ENCODE results near the gene CD52. TPM values are rescaled to one million over a fixed set of nuclear protein-coding genes. Genes with fewer than 3 reads are reported as not detected.

CD52 gene
- total RNA-seq, 2 experiments from 2014 or later = 582 to 608 TPM

DNA sequence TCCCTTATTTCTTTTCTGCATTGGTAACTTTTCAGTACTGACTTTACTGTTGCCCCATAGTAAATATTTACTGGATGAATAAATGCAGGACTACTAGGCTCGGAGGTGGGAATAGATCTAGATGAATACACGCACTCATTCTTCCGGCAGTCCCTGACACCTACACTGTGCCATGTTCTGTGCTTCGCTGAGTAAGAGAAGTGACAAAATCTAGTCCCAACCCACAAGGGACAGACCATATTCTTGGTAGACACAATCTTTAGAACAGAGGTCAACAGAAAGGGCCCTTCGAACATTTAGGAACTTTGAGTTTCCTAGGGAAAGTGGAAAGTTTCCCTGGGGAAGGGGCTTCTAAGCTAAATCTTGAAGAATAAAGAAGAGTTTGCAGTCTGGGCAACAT, 3.3 kb upstream of the CD52 start:
- ATAC-seq (ENCODE audit: poor library complexity) (no peak), DNase-seq (no peak)
- peaks cover 8% of the 10 kb centered on the region for H3K36me3 ChIP-seq (ENCODE audit: insufficient read depth, low read length)
- no peaks in the 10 kb centered on the region for H3K27me3 ChIP-seq (ENCODE audit: control insufficient read depth in 1 of 2, insufficient read depth in 2 of 2, low read length in 2 of 2)
- ChIA-PET CTCF (interaction anchor here (1.6 to 12.0 kb wide), 4 partner anchors 27 to 81 kb away, joined by 5 to 223 read pairs (median 83); partner anchors contain the start of genes CEP85 and SH3BGRL3), POLR2A (interaction anchor here (0.6 to 17.6 kb wide), 7 partner anchors 8 to 157 kb away, joined by 3 to 977 read pairs (median 4); partner anchors contain the start of genes DHDDS, HMGN2, SH3BGRL3 and UBXN11)
- Mint-ChIP-seq H3K27me3 (no peaks in the 10 kb centered on the region), H3K4me1 (ENCODE audit: low read depth) (peaks cover 63% of the 10 kb centered on the region), H3K4me3 (peak overlapping the region; percentile 75), H3K27ac (peak overlapping the region; percentile 86), H3K9me3 (no peaks in the 10 kb centered on the region), H3K36me3 (ENCODE audit: low read depth) (peaks cover 21% of the 10 kb centered on the region)
- H3K27ac ChIP-seq (ENCODE audit: low read depth in 1 of 2, low read length in 2 of 2) = no peak overlapping the region
- H3K4me3 ChIP-seq (ENCODE audit: low read length) = no peak overlapping the region
- intact Hi-C loops (cut with DNase I, micrococcal nuclease) = no loop called here
- TF ChIP-seq, protein P1, sequence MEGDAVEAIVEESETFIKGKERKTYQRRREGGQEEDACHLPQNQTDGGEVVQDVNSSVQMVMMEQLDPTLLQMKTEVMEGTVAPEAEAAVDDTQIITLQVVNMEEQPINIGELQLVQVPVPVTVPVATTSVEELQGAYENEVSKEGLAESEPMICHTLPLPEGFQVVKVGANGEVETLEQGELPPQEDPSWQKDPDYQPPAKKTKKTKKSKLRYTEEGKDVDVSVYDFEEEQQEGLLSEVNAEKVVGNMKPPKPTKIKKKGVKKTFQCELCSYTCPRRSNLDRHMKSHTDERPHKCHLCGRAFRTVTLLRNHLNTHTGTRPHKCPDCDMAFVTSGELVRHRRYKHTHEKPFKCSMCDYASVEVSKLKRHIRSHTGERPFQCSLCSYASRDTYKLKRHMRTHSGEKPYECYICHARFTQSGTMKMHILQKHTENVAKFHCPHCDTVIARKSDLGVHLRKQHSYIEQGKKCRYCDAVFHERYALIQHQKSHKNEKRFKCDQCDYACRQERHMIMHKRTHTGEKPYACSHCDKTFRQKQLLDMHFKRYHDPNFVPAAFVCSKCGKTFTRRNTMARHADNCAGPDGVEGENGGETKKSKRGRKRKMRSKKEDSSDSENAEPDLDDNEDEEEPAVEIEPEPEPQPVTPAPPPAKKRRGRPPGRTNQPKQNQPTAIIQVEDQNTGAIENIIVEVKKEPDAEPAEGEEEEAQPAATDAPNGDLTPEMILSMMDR (IDR thresholded peaks at IDR 0.05) = no peak
- peaks cover 47% of the 10 kb centered on the region for H3K4me1 ChIP-seq (ENCODE audit: insufficient read depth, low read length)
- no peaks in the 10 kb centered on the region for H3K9me3 ChIP-seq (ENCODE audit: control insufficient read depth in 1 of 2, insufficient read depth in 1 of 2, low read length in 2 of 2)

DNA sequence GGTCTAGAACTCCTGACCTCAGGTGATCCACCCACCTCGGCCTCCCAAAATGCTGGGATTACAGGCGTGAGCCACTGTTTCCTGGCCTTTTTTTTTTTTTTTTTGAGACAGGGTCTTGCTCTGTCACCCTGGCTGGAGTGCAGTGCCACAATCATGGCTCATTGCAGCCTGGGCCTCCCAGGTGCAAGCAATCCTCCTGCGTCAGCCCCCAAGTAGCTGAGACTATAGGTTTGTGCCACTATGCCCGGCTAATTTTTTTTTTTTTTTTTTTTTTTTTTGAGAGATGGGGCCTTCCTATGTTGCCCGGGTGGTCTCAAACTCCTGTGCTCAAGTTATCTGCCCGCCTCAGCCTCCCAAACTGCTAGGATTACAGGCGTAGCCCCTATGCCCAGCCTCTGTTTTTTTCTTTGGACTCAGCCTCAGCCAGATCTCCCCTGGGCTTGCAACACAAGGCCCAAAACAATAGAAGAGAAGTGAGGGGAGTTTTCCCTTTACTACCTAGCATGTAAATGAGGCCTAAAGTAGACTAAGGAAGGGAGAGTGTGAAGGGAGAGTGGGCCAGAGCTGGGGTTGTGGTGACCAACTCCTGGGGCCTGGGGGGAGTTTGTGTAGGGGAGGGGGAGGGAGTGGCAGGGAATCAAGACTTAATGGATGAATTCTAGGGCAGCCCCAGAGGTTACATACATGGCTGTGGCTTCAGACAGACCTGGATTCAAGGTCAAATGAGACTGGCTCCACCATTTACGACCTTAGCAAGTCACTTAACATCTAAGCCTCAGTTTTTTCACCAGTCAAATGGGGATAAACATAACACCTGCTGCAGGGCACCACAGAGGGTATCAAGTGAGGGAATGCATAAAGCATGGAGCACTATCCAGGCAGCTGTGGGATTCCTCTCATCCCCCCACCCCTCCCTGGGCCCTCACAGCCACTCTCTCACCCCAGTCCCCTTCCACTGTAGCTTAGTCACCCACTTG, 1.6 kb upstream of the CD52 start:
- peaks cover 77% of the 10 kb centered on the region for H3K4me1 Mint-ChIP-seq (ENCODE audit: low read depth)
- no peak overlapping the region for H3K4me3 ChIP-seq (ENCODE audit: low read length)

DNA sequence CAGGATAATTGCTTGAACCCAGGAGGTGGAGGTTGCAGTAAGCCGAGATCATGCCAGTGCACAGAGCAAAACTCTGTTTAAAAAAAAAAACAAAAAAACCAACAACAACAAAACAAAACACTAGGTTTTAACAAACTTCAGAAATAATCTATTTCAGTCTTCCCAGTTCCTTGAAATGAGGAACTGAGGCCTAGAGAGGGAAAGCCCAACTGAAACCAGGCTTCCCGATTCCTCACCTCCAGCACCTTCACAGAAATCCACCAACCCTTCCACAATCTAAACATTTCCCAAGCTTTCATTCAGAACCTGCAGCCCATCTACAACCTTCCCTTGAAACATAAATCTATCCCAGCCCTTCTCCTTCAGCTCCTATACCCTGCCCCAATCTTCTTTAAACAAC, 612 bp upstream of the CD52 start:
- no peak for ATAC-seq (ENCODE audit: poor library complexity)
- H3K4me1 Mint-ChIP-seq (ENCODE audit: low read depth) = peaks cover 79% of the 10 kb centered on the region
- CTCF ChIA-PET = interaction anchor here (1.6 to 12.0 kb wide), 5 partner anchors 10 to 82 kb away, joined by 5 to 223 read pairs (median 45); partner anchors contain the start of genes CEP85, SH3BGRL3 and UBXN11

More for the DNA sequence above, 1.6 kb upstream of the CD52 start:
- ATAC-seq (ENCODE audit: poor library complexity) (no peak), DNase-seq (no peak)
- CTCF ChIA-PET = interaction anchor here (0.8 to 12.0 kb wide), 8 partner anchors 9 to 147 kb away, joined by 3 to 223 read pairs (median 6); partner anchors contain the start of genes CEP85, SH3BGRL3 and ZNF593
- Mint-ChIP-seq H3K27me3 (no peaks in the 10 kb centered on the region), H3K4me3 (peak overlapping the region; percentile 74), H3K9me3 (no peaks in the 10 kb centered on the region), H3K27ac (peak overlapping the region; percentile 86), H3K36me3 (ENCODE audit: low read depth) (peaks cover 34% of the 10 kb centered on the region)
- Histone ChIP-seq H3K36me3 (ENCODE audit: insufficient read depth, low read length) (peaks cover 20% of the 10 kb centered on the region), H3K4me1 (ENCODE audit: insufficient read depth, low read length) (peaks cover 55% of the 10 kb centered on the region), H3K27ac (ENCODE audit: low read depth in 1 of 2, low read length in 2 of 2) (peak overlapping the region; percentile 36 to 62), H3K9me3 (ENCODE audit: control insufficient read depth in 1 of 2, insufficient read depth in 1 of 2, low read length in 2 of 2) (no peaks in the 10 kb centered on the region), H3K27me3 (ENCODE audit: control insufficient read depth in 1 of 2, insufficient read depth in 2 of 2, low read length in 2 of 2) (no peaks in the 10 kb centered on the region)
- TF ChIP-seq, protein P1 (IDR thresholded peaks at IDR 0.05) = no peak
- POLR2A ChIA-PET = interaction anchor here (1.3 to 17.6 kb wide), 5 partner anchors 8 to 63 kb away, joined by 5 to 977 read pairs (median 55); partner anchors contain the start of genes SH3BGRL3 and UBXN11
- intact Hi-C loops (cut with DNase I, micrococcal nuclease) = loop anchor here in 1 of 2 experiments (1.0 kb wide), 1 partner anchor 9 kb away; no protein-coding TSS in a partner anchor

More for the DNA sequence above, 612 bp upstream of the CD52 start:
- Histone ChIP-seq H3K9me3 (ENCODE audit: control insufficient read depth in 1 of 2, insufficient read depth in 1 of 2, low read length in 2 of 2) (no peaks in the 10 kb centered on the region), H3K4me3 (ENCODE audit: low read length) (peak overlapping the region; percentile 99), H3K4me1 (ENCODE audit: insufficient read depth, low read length) (peaks cover 65% of the 10 kb centered on the region), H3K27me3 (ENCODE audit: control insufficient read depth in 1 of 2, insufficient read depth in 2 of 2, low read length in 2 of 2) (no peaks in the 10 kb centered on the region), H3K27ac (ENCODE audit: low read depth in 1 of 2, low read length in 2 of 2) (peak overlapping the region in 1 of 2 donors; percentile 82), H3K36me3 (ENCODE audit: insufficient read depth, low read length) (peaks cover 30% of the 10 kb centered on the region)
- Mint-ChIP-seq H3K9me3 (no peaks in the 10 kb centered on the region), H3K4me3 (peak overlapping the region; percentile 96), H3K27me3 (no peaks in the 10 kb centered on the region), H3K27ac (peak overlapping the region; percentile 86), H3K36me3 (ENCODE audit: low read depth) (peaks cover 43% of the 10 kb centered on the region)
- intact Hi-C loops (cut with DNase I, micrococcal nuclease) = loop anchor here in 1 of 2 experiments (1.0 kb wide), 1 partner anchor 33 kb away; no protein-coding TSS in a partner anchor
- TF ChIP-seq, protein P1 (IDR thresholded peaks at IDR 0.05) = no peak
- POLR2A ChIA-PET = interaction anchor here (0.8 to 17.6 kb wide), 11 partner anchors 9 to 155 kb away, joined by 3 to 977 read pairs (median 6); partner anchors contain the start of genes CEP85, HMGN2, SH3BGRL3 and UBXN11
- DNase-seq = peak in 1 of 14 experiments; percentile 28
